ENCODE data around the gene PGA3.
"Not testable (repeated sequence)": the region's sequence is repeated elsewhere in the genome, so short reads cannot be mapped to it uniquely, and the experiment has no call there.

PGA3 gene

DNA sequence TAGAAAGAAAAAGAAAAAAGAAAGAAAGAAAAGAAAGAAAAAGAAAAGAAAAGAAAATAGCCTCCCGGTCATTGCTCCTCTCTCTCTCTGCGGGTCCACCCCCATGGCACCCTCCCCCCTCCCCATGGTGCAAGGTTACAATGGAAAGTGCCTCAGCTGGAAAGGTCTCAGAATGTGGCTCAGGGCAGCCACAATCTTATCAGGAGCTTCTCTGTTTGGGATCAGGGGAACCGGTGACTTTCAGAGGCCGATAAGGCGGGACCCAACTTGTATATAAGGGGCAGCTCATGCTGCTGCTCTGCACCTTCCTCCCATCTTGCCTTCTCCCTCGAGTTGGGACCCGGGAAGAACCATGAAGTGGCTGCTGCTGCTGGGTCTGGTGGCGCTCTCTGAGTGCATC is 37.6 kb downstream of the PGA3 start, which contains the start of gene PGA5:
Gene PGA5, plus strand, starts transcription at position 301 of the 400 bp plus-strand sequence. Its CDS starts 52 bp downstream, at position 353.
- H3K27ac ChIP-seq (ENCODE audit: low read depth, low read length); H2AFZ ChIP-seq (ENCODE audit: low read depth, low read length, severe bottlenecking); H3K4me3 ChIP-seq (ENCODE audit: insufficient read depth, low read length, poor library complexity, severe bottlenecking); H3K9me2 ChIP-seq (replicated peaks; ENCODE audit: insufficient read depth, low read length); H3F3A ChIP-seq (ENCODE audit: insufficient read depth); H3K9ac ChIP-seq (ENCODE audit: low read length); H3K4me2 ChIP-seq (ENCODE audit: low read depth, low read length, poor library complexity, severe bottlenecking); H3K79me2 ChIP-seq (ENCODE audit: insufficient read depth, low read length); H3K27me3 ChIP-seq (ENCODE audit: low read length); H3K36me3 ChIP-seq (ENCODE audit: low read length); H4K20me1 ChIP-seq (ENCODE audit: low read depth, low read length); H3K9me3 ChIP-seq (ENCODE audit: insufficient read depth, low read length): not testable (repeated sequence)

DNA sequence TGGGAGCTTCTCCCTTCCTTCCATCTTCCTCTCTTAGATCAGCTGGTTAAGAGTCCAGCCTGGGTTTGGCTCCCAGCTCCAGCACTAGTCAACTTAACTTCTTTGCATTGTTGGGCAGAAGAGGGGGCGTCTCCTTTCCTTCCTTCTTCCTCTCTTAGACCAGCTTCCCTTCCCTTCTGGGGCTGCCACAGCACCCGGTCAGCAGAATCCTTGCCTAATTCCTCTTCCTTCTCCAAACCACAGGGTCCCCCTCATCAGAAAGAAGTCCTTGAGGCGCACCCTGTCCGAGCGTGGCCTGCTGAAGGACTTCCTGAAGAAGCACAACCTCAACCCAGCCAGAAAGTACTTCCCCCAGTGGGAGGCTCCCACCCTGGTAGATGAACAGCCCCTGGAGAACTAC is 38.2 kb downstream of the PGA3 start:
- not testable (repeated sequence) for H4K20me1 ChIP-seq (ENCODE audit: low read depth, low read length); H3K9me2 ChIP-seq (replicated peaks; ENCODE audit: insufficient read depth, low read length); H3K4me3 ChIP-seq (ENCODE audit: insufficient read depth, low read length, poor library complexity, severe bottlenecking); H3K79me2 ChIP-seq (ENCODE audit: insufficient read depth, low read length); H3K4me2 ChIP-seq (ENCODE audit: low read depth, low read length, poor library complexity, severe bottlenecking); H3K9me3 ChIP-seq (ENCODE audit: insufficient read depth, low read length); H3K9ac ChIP-seq (ENCODE audit: low read length); H3K27ac ChIP-seq (ENCODE audit: low read depth, low read length); H3K36me3 ChIP-seq (ENCODE audit: low read length); H3K27me3 ChIP-seq (ENCODE audit: low read length); H3F3A ChIP-seq (ENCODE audit: insufficient read depth); H2AFZ ChIP-seq (ENCODE audit: low read depth, low read length, severe bottlenecking)

GRCh38 chr11:61245284-61245964 is 42.1 kb downstream of the PGA3 start:
- not testable (repeated sequence) for H3K9ac ChIP-seq (ENCODE audit: low read length)

GRCh38 chr11:61248071-61248470 is 44.8 kb downstream of the PGA3 start:
- not testable (repeated sequence) for H2AFZ ChIP-seq (ENCODE audit: low read depth, low read length, severe bottlenecking); H3K4me2 ChIP-seq (ENCODE audit: low read depth, low read length, poor library complexity, severe bottlenecking); H3K4me3 ChIP-seq (ENCODE audit: insufficient read depth, low read length, poor library complexity, severe bottlenecking); H3K27ac ChIP-seq (ENCODE audit: low read depth, low read length); H4K20me1 ChIP-seq (ENCODE audit: low read depth, low read length); H3K9ac ChIP-seq (ENCODE audit: low read length); H3K9me2 ChIP-seq (replicated peaks; ENCODE audit: insufficient read depth, low read length); H3K9me3 ChIP-seq (ENCODE audit: insufficient read depth, low read length); H3K27me3 ChIP-seq (ENCODE audit: low read length); H3F3A ChIP-seq (ENCODE audit: insufficient read depth); H3K36me3 ChIP-seq (ENCODE audit: low read length); H3K79me2 ChIP-seq (ENCODE audit: insufficient read depth, low read length)

More at GRCh38 chr11:61245284-61245964, 42.1 kb downstream of the PGA3 start:
- H3K36me3 ChIP-seq (ENCODE audit: low read length); H3K27ac ChIP-seq (ENCODE audit: low read depth, low read length); H4K20me1 ChIP-seq (ENCODE audit: low read depth, low read length); H3F3A ChIP-seq (ENCODE audit: insufficient read depth); H3K79me2 ChIP-seq (ENCODE audit: insufficient read depth, low read length); H3K9me3 ChIP-seq (ENCODE audit: insufficient read depth, low read length); H3K4me2 ChIP-seq (ENCODE audit: low read depth, low read length, poor library complexity, severe bottlenecking); H3K4me3 ChIP-seq (ENCODE audit: insufficient read depth, low read length, poor library complexity, severe bottlenecking); H3K9me2 ChIP-seq (replicated peaks; ENCODE audit: insufficient read depth, low read length); H3K27me3 ChIP-seq (ENCODE audit: low read length); H2AFZ ChIP-seq (ENCODE audit: low read depth, low read length, severe bottlenecking): not testable (repeated sequence)

GRCh38 chr11:61249201-61249600 is 45.9 kb downstream of the PGA3 start:
- H3K9ac ChIP-seq (ENCODE audit: low read length); H4K20me1 ChIP-seq (ENCODE audit: low read depth, low read length); H3K9me3 ChIP-seq (ENCODE audit: insufficient read depth, low read length); H3K27me3 ChIP-seq (ENCODE audit: low read length); H3K9me2 ChIP-seq (replicated peaks; ENCODE audit: insufficient read depth, low read length); H3K4me3 ChIP-seq (ENCODE audit: insufficient read depth, low read length, poor library complexity, severe bottlenecking); H3K36me3 ChIP-seq (ENCODE audit: low read length); H3K79me2 ChIP-seq (ENCODE audit: insufficient read depth, low read length); H2AFZ ChIP-seq (ENCODE audit: low read depth, low read length, severe bottlenecking); H3K4me2 ChIP-seq (ENCODE audit: low read depth, low read length, poor library complexity, severe bottlenecking); H3K27ac ChIP-seq (ENCODE audit: low read depth, low read length); H3F3A ChIP-seq (ENCODE audit: insufficient read depth): not testable (repeated sequence)

DNA sequence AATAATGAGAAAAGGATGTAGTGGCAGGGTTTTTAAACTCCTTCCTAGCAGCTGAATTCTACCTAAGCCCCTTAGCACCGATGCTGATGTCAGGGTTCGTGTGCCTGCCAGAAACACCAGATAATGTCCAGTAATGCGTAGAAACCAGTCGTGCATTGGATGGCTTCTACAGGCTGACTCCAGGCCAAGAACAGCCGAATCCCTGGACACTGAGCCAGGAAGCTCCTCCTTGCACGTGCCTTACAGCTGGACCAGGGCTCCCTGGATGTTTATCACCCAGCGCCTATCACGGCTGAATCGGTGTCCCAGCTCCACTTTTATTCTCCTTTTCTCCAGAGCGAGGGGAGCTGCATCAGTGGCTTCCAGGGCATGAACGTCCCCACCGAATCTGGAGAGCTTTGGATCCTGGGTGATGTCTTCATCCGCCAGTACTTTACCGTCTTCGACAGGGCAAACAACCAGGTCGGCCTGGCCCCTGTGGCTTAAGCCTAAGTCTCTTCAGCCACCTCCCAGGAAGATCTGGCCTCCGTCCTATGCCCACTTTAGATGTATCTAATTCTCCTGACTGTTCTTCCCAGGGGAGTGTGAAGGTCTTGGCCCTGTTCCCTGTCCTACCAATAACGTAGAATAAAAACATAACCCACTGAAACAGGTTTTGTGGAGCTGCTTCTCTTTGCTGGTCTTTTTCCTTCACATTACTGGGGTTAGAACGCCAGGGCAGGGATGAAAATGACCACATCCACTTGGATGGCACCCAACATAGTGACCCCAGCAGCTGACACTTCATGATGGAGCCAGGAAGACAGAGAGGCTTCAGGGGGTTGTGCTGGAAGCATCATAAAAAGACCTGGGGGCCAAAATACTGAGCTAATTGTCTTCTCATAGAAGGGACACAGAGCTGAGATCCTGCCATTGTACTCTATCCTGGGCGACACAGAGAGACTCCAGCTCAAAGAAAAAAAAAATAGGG is 47.8 kb downstream of the PGA3 start:
- not testable (repeated sequence) for H3K4me2 ChIP-seq (ENCODE audit: low read depth, low read length, poor library complexity, severe bottlenecking); H3K9ac ChIP-seq (ENCODE audit: low read length); H3F3A ChIP-seq (ENCODE audit: insufficient read depth); H3K36me3 ChIP-seq (ENCODE audit: low read length); H2AFZ ChIP-seq (ENCODE audit: low read depth, low read length, severe bottlenecking); H3K9me2 ChIP-seq (replicated peaks; ENCODE audit: insufficient read depth, low read length); H3K4me3 ChIP-seq (ENCODE audit: insufficient read depth, low read length, poor library complexity, severe bottlenecking); H3K27me3 ChIP-seq (ENCODE audit: low read length); H3K27ac ChIP-seq (ENCODE audit: low read depth, low read length); H4K20me1 ChIP-seq (ENCODE audit: low read depth, low read length); H3K79me2 ChIP-seq (ENCODE audit: insufficient read depth, low read length); H3K9me3 ChIP-seq (ENCODE audit: insufficient read depth, low read length)

DNA sequence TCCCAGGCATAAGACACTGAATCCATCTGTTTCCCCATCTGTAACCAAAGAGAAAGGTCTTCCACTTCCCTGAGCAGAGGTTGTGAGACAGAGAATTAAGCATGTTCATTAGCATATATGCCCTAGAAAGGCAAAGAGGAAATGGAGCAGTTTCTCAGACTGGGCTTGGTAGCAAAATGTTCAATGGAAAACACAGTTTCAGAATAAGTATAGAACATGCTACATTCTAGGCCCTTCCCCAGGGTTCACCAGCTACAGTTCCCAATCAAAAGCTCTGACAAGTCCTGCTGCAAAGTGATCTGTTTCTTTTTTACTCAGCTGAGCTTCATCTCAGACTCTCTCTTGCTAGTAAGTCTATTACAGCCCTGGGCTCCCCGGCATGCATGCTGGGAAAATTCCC is 49.0 kb downstream of the PGA3 start:
- H3K79me2 ChIP-seq (ENCODE audit: insufficient read depth, low read length); H3K27ac ChIP-seq (ENCODE audit: low read depth, low read length); H3K27me3 ChIP-seq (ENCODE audit: low read length); H3K36me3 ChIP-seq (ENCODE audit: low read length); H3K9ac ChIP-seq (ENCODE audit: low read length); H4K20me1 ChIP-seq (ENCODE audit: low read depth, low read length); H3K4me3 ChIP-seq (ENCODE audit: insufficient read depth, low read length, poor library complexity, severe bottlenecking); H3K9me3 ChIP-seq (ENCODE audit: insufficient read depth, low read length); H3F3A ChIP-seq (ENCODE audit: insufficient read depth); H3K9me2 ChIP-seq (replicated peaks; ENCODE audit: insufficient read depth, low read length); H3K4me2 ChIP-seq (ENCODE audit: low read depth, low read length, poor library complexity, severe bottlenecking); H2AFZ ChIP-seq (ENCODE audit: low read depth, low read length, severe bottlenecking): not testable (repeated sequence)
